HG02759 (cell line): ENCODE measurements around the gene HOMER2.
"Not testable (repeated sequence)": the region's sequence is repeated elsewhere in the genome, so short reads cannot be mapped to it uniquely, and the experiment has no call there.

Experiments used
- ATAC-seq: cut with Tn5 transposase; IDR thresholded peaks from one replicate; pipeline ENCODE4 v1.9.1; 2021; ENCODE audit warnings: mild to moderate bottlenecking, moderate library complexity; ENCODE audit not compliant: unreplicated experiment

HOMER2 gene

DNA sequence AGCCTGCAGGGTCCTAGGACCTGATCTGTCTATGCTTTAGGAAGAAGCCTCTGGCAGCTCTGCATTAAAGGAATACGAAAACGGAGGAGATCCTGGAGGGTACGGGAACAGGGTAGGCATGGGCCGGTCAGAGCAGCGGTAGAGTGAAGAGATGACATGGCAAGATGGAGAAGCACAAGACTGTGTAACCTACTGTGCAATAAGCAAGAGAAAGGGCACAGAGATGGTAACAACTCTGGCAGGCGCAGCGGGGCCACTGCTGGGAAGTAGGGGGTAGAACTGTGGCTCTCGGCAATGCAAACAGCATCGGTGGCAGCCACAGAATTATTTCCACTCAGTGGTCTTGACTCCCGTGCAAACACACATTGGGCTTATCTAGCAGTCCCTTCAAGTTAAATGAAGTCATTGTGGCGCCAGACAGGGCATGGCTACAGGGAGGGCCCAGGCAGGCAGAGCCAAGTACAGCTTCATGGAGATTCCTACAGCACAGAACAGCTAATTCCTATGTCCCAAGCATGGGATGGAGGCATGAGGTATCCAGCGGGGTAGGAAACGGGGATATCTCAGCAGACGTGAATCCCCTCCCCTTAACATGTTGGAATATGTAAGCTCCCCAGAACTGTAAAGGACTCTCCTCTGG is 114.3 kb downstream of the HOMER2 start:
- ATAC-seq = no peak

DNA sequence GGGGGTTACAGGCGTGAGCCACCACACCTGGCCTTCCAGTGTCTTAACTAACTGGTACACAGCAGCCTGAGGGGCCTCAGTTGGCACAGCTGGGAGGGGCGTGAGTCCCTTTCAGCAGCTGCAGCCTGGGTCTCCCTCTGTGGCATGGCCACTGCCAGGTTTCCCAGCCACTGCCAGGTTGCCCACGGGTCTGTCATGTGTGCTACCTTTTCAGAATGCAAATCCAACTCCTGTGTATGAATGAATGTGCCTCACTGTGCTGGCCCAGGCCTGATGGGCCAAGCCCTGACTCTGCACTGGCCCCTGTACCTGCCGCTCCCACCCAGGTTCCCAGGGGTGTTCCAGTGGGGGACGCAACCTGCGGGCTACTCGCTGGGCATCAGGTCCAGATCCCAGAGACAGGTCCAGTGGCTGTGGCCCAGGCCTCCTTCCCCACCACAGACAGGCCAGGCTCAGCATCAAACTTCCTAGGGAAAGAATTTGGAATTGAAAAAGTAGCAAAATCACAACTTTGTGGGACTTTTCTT is 117.1 kb downstream of the HOMER2 start:
- ATAC-seq = no peak

DNA sequence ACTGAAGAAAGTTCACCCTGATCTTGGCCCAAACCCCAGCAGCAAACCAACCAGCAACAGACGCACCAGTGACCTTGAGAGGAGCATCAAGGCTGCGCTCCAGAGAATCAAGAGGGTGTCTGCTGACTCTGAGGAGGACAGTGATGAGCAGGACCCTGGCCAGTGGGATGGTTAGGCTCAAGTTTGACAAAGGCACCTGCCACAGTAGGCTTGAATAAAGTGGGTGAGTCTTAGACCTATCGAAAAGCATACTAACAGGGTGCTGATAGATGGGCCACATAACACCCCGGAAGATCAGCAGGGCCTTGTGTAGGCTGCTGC is 119.2 kb downstream of the HOMER2 start:
- ATAC-seq = no peak

DNA sequence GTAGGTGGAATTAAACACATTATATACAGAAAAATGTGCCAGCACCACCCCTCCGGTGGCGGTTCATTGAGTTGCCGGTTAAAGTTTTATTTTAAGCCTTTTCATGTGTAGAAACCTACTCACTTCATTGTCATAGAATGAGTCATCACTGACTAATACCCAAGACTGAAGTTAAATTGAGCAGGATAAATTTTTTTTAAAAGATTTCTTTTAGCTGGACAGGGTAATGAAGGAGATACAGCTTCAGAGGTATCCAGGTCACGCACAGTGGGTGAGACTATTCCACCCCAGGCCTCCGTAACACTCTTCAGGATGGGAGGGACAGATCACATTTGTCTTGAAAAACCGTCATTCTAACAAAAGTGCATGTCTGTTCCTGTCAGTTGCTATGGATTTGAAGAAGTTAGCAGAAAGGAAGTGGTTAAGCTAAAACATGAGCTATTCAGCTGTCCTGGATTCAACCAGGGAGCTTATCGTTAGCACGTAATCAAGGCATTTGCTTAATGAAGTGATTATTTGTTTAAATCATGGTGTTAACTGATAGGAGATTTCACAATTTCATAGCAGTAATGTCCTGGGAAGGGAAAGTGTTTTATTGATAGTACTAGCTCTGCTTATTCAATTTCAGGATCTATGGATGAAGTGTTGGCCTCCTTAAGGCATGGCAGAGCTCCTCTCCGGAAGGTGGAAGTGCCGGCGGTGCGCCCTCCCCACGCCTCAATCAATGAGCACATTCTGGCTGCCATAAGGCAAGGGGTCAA is 119.7 kb downstream of the HOMER2 start:
- ATAC-seq = peak; percentile 93

DNA sequence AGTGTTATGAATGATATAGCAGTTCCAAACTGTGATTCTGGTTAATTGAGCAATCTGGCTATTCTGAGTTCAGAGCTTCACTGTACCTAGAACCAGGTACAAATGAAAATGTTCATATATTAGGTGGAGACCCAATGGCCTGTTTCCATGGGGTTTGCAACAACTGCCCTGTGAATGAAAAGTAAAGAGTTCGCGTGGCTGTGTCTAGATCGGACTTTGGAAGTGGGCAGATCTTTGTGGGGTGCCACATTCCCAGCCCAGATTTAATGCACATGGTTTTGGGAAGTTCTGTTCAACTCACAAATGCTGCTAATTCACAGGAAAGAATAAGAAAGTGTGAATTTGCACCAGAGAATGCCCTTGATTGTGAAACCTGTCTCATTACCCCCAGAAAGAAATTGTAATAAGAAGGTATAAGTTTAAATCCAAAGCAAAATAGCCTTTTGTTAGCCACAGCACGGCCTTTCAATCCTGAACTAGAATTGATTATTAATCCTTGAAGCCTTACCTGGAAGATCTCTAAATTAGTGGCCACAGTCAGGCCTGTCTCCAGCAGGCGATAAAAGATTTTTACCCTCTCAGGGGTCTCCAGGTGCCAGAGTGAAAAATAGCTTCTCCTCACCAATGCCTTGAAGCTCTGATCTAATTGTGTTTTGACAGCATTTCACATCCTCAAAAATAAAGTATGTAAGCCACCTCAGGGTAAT is 120.5 kb downstream of the HOMER2 start:
- no peak for ATAC-seq

DNA sequence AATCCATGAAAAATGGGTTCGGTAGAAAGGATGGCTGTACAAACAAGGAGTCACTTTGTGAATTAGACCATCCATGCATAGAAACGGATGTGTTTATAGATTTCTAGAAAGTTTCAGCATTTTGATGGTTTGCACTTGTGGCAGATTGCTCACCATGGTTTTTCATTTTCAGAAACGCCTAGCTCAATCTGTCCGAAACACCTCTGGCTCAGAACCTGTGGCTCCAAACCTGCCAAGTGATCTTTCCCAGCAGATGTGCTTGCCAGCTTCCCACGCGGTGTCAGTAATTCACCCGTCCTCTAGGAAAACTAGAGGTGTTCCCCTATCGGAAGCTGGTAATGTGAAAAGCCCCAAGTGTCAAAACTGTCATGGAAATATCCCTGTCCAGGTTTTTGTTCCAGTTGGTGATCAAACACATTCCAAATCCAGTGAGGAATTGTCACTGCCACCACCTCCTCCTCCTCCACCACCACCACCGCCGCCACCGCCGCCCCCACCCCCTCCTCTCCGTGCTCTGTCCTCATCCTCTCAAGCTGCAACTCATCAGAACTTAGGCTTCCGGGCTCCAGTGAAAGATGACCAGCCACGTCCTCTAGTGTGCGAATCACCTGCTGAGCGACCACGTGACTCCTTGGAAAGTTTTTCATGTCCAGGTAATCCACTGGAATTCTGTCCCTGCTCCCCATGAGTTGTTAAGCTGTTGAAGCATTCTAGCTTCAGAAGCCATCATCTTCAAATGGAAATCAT is 121.9 kb downstream of the HOMER2 start:
- no peak for ATAC-seq

DNA sequence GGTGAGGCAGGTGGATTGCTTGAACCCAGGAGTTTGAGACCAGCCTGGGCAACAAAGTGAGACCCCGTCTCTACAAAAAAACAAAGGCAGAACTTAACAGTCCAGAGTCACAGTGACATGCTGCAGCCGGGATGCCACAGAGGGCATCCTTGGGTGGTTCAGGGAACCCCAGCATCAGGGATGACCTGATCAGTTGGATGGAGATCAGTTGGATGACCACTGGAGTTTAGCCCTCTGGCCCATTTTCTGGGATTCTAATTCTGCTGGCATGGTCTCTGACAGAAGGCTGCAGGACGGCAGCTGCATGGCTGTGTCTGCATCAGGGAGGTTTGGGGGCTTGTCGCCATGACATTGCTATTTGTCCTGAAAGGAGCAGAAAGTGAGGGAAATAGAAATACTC is 123.3 kb downstream of the HOMER2 start:
- no peak for ATAC-seq

DNA sequence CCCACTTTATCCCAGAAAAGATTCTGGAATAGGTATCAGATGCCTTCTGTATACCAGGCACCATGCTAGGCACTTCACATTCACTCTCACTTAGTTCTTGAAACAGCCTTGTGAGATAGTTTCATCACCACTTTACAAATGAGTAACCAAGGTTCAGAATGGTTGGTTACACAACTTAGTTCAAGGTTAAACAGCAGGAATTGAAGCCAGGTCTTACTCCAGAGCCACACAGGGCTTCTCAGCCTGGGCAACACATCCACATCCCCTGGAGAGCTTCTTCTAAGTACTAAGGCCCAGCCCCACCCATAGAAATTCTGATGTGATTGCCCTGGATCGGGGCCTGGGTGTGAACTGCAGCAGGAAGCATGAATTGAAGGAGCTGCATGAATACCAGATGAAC is 124.4 kb downstream of the HOMER2 start:
- ATAC-seq = no peak

DNA sequence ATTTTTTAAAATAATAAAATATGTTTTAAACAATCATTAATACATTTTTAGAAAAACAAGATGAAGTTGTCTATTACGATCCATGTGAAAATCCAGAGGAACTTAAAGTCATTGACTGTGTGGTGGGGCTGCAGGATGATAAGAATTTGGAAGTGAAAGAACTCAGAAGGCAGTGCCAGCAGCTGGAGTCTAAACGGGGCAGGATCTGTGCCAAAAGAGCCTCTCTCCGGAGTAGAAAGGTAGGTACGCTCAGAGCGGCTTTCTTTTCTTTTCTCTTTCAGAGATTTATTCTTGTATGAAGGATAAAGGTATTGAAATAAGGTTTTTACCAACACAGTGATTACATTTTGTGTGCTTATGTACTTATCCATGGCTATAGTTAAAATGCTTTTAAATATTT is 129.5 kb downstream of the HOMER2 start:
- no peak for ATAC-seq

DNA sequence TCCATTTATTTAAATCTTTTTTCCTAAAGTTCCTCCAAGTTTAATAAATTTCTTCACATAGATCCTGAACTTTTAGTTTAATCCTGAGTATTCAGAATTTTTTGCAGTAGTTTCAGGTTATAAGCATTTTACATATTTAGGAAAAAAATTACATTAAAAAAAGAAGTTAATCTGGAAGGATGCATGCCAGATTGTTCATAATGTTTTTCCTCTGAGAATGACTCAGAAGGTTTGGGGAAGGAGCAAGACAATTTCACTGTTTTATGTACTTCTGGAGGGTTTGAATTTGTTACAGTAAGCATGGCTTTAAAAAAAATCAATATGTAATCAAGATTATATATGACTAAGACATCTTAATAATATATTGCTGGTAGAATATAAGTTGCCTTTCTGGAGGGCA is 130.7 kb downstream of the HOMER2 start:
- ATAC-seq = not testable (repeated sequence)

DNA sequence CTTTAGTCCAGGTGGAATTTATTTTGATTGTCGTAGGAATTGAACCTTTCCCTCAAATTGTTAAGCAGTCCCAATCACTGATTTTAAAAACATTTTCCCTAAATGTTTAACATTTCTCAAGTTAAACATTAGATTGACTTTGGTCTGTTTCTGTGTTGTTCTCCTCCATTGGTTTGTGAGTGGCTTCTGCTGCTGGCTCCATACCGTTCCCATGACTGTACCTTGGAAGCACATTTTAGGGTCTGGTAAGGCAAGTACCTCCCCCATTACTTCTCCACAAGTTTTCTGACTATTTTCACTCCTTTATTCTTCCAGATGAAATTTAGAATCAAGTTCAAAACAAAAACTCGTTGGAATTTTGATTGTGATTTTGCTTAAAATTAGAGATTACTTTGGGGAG is 131.1 kb downstream of the HOMER2 start:
- not testable (repeated sequence) for ATAC-seq

DNA sequence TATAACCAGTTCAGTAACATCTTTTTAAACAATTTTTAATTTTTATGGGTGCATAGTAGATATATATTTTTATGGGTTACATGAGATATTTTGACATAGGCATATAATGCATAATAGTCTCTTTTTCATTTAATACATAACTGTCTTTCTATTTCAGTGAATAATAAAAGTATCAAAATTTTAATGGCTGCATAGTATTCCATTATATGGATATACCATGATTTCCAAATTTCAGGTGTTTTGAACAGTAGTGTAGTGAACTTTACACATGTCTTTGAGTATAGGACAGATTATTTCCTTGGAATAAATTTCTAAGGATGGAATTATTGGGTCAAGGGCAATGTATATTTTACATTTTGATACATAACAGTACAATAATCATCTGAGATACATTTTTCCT is 132.4 kb downstream of the HOMER2 start:
- no peak for ATAC-seq

DNA sequence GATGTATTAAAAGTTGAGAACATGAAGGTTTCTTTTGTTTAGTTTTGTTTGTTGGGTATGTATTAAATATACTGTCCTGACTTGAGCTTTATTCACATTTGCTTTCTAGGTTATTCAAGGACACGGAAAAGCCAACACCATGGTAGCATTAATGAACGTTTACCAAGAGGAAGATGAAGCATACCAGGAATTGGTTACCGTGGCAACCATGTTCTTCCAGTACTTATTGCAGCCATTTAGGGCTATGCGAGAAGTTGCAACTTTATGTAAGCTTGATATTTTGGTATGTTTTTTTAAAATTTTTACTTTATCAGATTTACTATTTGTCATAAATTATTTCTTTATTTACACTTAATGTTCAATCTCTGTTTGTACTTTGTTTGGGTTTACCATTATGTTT is 139.5 kb downstream of the HOMER2 start:
- ATAC-seq = no peak

DNA sequence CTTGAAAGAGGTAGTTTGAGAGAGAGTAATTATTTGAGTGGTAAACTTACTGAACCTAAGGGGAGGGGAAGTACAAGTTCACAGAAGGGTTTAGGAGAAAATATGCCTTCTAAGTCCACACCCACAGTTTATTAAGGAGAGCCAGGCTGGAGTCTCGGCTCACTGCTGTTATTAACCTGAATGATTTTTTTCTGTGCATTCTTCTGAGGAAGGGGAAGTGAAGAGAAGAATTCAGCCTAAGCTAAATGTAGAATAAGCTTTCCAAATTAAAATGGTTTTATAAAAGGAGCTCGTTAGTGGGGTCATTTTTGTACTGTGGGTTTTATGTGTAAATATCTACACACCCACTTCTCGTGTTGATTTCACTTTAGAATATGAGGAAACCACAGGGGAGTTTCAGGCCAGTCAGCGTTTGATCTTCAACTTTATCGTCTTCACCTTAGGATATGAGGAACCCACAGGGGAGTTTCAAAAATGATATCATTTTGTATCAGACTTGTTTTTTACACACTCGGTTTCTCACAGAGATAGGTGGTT is 141.6 kb downstream of the HOMER2 start:
- no peak for ATAC-seq

DNA sequence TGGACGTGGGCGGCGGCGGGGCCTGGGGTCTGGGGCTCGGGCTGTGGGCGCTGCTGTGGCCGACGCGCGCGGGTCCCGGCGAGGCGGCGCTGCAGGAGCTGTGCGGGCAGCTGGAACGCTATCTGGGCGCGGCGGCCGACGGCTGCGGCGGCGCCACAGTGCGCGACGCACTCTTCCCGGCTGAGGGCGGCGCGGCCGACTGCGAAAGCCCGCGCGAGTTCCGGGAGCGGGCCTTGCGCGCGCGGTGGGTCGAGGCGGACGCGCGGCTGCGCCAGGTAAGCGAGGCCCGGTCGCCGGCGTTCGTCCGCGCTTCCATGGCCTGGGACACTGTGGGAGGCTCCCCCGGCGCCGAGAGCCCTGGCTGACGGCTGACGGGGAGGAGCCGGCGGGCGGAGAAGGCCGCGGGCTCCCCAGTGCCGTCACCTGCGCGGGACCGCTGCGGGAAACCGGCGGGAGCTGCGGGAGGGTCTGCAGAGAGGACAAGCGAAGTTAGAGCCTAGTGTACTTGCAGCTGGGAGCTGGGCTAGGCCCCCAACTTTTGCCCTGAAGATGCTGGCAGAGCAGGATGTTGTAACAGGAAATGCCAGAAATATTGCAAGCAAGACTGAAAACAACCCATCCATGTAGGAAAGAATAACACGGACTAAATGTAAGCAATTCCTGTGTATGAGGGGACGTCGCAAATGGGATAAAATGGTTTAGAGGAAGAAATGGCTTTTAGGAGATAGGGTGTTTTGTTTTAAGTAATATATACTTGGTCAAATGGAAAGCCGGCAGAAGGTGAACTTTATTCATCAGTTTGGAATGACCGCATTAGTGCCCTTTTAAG is 142.2 kb downstream of the HOMER2 start:
- ATAC-seq = peak; percentile 8

DNA sequence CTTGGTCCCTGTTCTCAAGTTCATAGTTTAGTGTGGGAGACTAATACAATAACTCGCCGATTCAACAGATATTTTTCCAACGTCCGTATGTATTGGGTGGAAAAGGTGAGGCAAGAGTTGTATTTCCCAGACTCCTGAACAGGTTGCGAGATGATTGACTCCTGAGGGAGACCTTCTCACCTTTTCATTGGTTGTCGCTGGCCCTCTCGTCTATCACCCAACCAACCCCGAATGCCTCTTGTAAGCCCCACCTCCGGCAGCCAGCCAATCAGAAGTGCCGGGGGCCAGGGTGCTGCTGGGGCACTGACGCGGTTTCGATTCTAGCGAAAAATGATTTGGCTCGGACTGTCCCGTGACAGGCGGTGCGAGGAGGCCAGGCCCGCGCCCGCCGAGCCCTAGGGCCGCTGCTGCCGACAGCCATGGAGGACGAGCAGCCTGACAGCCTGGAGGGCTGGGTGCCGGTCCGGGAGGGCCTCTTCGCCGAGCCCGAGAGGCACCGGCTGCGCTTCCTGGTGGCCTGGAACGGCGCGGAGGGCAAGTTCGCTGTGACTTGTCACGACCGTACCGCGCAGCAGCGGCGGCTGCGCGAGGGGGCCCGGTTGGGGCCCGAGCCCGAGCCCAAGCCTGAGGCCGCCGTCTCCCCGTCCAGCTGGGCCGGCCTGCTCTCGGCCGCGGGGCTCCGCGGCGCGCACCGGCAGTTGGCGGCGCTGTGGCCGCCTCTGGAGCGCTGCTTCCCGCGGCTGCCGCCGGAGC is 143.0 kb downstream of the HOMER2 start, which contains the start of gene WHAMM:
WHAMM (plus strand) TSS at position 321 of the 753 bp plus-strand sequence; CDS start at position 420, 99 bp downstream.
- ATAC-seq = peak; percentile 78

DNA sequence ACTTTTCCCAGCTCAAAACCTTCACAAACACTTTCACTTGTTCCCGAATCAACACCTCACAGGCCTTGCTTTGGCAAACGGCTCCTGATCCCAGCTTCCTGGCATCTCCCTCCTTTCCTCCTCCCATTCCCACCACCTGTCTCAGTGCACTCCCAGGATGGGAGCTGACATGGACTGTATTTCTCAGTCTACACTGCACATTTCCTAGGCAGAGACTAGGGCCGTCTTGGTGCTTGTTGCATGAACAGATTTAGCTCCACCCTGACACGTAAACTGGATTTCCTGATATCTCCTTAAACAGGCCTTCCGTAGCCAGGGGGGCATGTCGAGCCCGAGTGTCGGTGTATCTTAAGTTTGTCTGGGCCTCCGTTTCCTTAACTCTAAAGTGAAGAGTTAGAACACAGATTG is 143.9 kb downstream of the HOMER2 start:
- no peak for ATAC-seq

DNA sequence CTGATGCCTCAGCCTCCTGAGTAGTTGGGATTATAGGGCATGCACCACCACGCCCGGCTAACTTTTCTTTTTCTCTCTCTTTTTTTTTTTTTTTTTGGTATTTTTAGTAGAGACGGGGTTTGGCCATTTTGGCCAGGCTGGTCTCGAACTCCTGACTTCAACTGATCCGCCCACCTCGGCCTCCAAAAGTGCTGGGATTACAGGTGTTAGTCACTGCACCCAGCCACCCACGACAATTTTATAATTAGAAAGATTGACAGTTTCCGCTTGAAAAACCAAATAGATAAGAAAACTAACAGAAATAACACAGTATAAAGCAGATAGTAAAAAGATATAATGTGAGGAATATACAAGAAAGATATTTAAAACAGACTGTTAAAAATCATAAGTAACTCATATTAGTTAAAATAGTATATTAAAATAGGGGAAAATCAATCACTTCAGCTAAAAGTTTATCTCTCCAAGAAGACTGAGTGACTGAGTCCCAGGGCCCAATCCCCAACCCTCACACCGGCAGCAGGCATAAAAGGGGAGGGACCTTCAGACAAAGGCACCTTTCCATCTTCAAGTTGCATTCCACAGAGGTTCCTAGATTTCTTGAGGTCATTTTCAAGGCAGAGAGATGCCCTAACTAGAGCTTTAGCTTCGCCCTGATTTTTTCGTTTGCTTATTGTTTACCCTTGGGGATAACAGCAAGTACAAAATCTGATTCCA is 144.4 kb downstream of the HOMER2 start:
- no peak for ATAC-seq

DNA sequence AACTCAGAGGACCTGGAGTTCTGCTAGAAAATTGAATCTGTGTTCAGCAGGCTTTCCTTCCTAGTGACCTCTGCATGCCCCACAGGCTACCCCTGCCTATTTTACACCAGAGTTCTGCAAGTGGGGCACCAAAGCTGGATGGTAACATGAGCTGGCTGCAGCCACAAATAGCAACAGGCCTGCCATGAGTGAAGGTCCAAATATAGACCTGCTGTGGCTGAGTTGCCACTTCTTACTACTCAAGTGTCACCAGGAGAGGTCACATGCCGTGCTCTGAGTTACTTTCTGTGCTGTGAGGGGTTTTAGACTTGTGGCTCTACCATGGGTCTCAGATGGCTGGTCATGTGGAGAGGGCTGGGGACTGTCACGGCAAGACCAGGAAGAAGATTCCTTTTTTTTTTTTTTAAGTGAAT is 146.5 kb downstream of the HOMER2 start, which contains the start of gene FSD2:
FSD2 (minus strand) TSS at position 76 of the 413 bp plus-strand sequence. CDS start 18,679 bp downstream, outside the sequence.
- ATAC-seq = peak; percentile 61
